Tibial nerve (tissue), 4 donors: ENCODE measurements around the gene ENOSF1.

ENCODE experiments used
- CTCF ChIP-seq, 5 experiments: fragments of 200-600 bp in 3 of 5; fragments of 450-650 bp in 2 of 5; sonication (generic) in 3 of 5; IDR thresholded peaks; one replicate each; pipeline ENCODE4 v1.5.1; 2016 to 2019; ENCODE audit warnings: antibody characterized with exemption in 5 of 5, mild to moderate bottlenecking in 3 of 5, moderate library complexity in 2 of 5
- EP300 ChIP-seq, 2 donors: sonication (generic); formaldehyde crosslinking; IDR thresholded peaks; one replicate each; pipeline ENCODE4 v1.6.1; 2017; ENCODE audit warnings: antibody characterized with exemption in 2 of 2, mild to moderate bottlenecking in 1 of 2
- POLR2A ChIP-seq, 2 donors: fragments of 450-650 bp; IDR thresholded peaks; one replicate each; pipeline ENCODE4 v1.6.1; 2017; ENCODE audit warnings: antibody characterized with exemption in 2 of 2, mild to moderate bottlenecking in 2 of 2, moderate library complexity in 2 of 2

- TF ChIP-seq CTCF (IDR thresholded peaks at IDR 0.05), result no peak
- TF ChIP-seq POLR2A (IDR thresholded peaks at IDR 0.05), result no peak
- no peak for TF ChIP-seq EP300 (IDR thresholded peaks at IDR 0.05)
Measured at GRCh38 chr18:641224-641623, 71.2 kb downstream of the ENOSF1 start.
